SK-N-SH treated with all-trans-retinoic acid at 6 μM for 48 hours (cell line): ENCODE results near the gene GPC2.
"Not testable (repeated sequence)": the region's sequence is repeated elsewhere in the genome, so short reads cannot be mapped to it uniquely, and the experiment has no call there.

Experiments used
- ATAC-seq: fragments of 200-7000 bp; cut with Tn5 transposase; 3 replicates; pipeline ENCODE4 v1.9.1; 2020; ENCODE audit warnings: mild to moderate bottlenecking, moderate library complexity
- ARNTL ChIP-seq: fragments of 450-650 bp; formaldehyde crosslinking; IDR thresholded peaks from 2 replicates; pipeline ENCODE4 v1.5.0; 2020; ENCODE audit warnings: low read depth, mild to moderate bottlenecking, moderate library complexity, borderline replicate concordance
- CREB5 ChIP-seq: fragments of 250-450 bp; sonication (Bioruptor Pico); IDR thresholded peaks from 2 replicates; pipeline ENCODE4 v1.5.1; 2020; ENCODE audit warnings: low read depth, mild to moderate bottlenecking, moderate library complexity
- CSDC2 ChIP-seq: fragments of 250-450 bp; sonication (Bioruptor Pico); IDR thresholded peaks from 2 replicates; pipeline ENCODE4 v1.5.0; 2020; ENCODE audit warnings: mild to moderate bottlenecking, moderate library complexity
- CSRNP3 ChIP-seq: fragments of 250-450 bp; sonication (Bioruptor Pico); IDR thresholded peaks from 2 replicates; pipeline ENCODE4 v1.5.1; 2021; ENCODE audit warnings: mild to moderate bottlenecking, moderate library complexity
- ESRRG ChIP-seq: fragments of 250-450 bp; sonication (Bioruptor Pico); IDR thresholded peaks from 2 replicates; pipeline ENCODE4 v1.6.1; 2021; ENCODE audit warnings: mild to moderate bottlenecking
- OSR1 ChIP-seq: fragments of 250-450 bp; sonication (Bioruptor Pico); IDR thresholded peaks from 2 replicates; pipeline ENCODE4 v1.8.0; 2022; ENCODE audit warnings: moderate library complexity, mild to moderate bottlenecking, inconsistent platforms
- PATZ1 ChIP-seq: fragments of 250-450 bp; sonication (Bioruptor Pico); IDR thresholded peaks from 2 replicates; pipeline ENCODE4 v1.8.0; 2020; ENCODE audit warnings: mild to moderate bottlenecking, moderate library complexity, borderline replicate concordance
- PPARA ChIP-seq: fragments of 250-450 bp; sonication (Bioruptor Pico); IDR thresholded peaks from 2 replicates; pipeline ENCODE4 v1.5.0; 2020; ENCODE audit warnings: mild to moderate bottlenecking, borderline replicate concordance
- RARB ChIP-seq: fragments of 250-450 bp; sonication (Bioruptor Pico); IDR thresholded peaks from 2 replicates; pipeline ENCODE4 v1.8.0; 2021; ENCODE audit warnings: mild to moderate bottlenecking, moderate library complexity
- SNAI2 ChIP-seq: fragments of 250-450 bp; sonication (Bioruptor Pico); IDR thresholded peaks from 2 replicates; pipeline ENCODE4 v1.5.0; 2020; ENCODE audit warnings: mild to moderate bottlenecking, moderate library complexity
- TCF4 ChIP-seq: fragments of 250-450 bp; sonication (Bioruptor Pico); IDR thresholded peaks from 2 replicates; pipeline ENCODE4 v1.8.0; 2021; ENCODE audit warnings: mild to moderate bottlenecking, moderate library complexity, borderline replicate concordance
- TOX ChIP-seq: fragments of 250-450 bp; sonication (Bioruptor Pico); IDR thresholded peaks from 2 replicates; pipeline ENCODE4 v1.8.0; 2021; ENCODE audit warnings: mild to moderate bottlenecking, moderate library complexity, borderline replicate concordance
- TSHZ2 ChIP-seq: fragments of 250-450 bp; sonication (Bioruptor Pico); IDR thresholded peaks from 2 replicates; pipeline ENCODE4 v1.5.0; 2020; ENCODE audit warnings: mild to moderate bottlenecking, moderate library complexity
- ZC3H10 ChIP-seq: fragments of 250-450 bp; sonication (Bioruptor Pico); IDR thresholded peaks from 2 replicates; pipeline ENCODE4 v1.5.1; 2021; ENCODE audit warnings: mild to moderate bottlenecking, moderate library complexity
- ZFP30 ChIP-seq: fragments of 450-650 bp; formaldehyde crosslinking; IDR thresholded peaks from 2 replicates; pipeline ENCODE4 v1.5.0; 2022; ENCODE audit warnings: mild to moderate bottlenecking, moderate library complexity
- ZNF565 ChIP-seq: fragments of 450-650 bp; formaldehyde crosslinking; conservative IDR thresholded peaks from 2 replicates; pipeline ENCODE4 v1.5.0; 2020; ENCODE audit warnings: low read depth, mild to moderate bottlenecking, moderate library complexity
- ZNF70 ChIP-seq: fragments of 450-650 bp; formaldehyde crosslinking; IDR thresholded peaks from 2 replicates; pipeline ENCODE4 v1.5.0; 2020; ENCODE audit warnings: mild to moderate bottlenecking, moderate library complexity
- ZNF8 ChIP-seq: fragments of 450-650 bp; formaldehyde crosslinking; IDR thresholded peaks from 2 replicates; pipeline ENCODE4 v1.5.0; 2020; ENCODE audit warnings: mild to moderate bottlenecking, moderate library complexity
- TF ChIP-seq, protein P1 (sequence below): fragments of 250-450 bp; sonication (Bioruptor Pico); IDR thresholded peaks from 2 replicates; pipeline ENCODE4 v1.8.0; 2021; ENCODE audit warnings: low read depth, mild to moderate bottlenecking, moderate library complexity, borderline replicate concordance

GPC2 gene

DNA sequence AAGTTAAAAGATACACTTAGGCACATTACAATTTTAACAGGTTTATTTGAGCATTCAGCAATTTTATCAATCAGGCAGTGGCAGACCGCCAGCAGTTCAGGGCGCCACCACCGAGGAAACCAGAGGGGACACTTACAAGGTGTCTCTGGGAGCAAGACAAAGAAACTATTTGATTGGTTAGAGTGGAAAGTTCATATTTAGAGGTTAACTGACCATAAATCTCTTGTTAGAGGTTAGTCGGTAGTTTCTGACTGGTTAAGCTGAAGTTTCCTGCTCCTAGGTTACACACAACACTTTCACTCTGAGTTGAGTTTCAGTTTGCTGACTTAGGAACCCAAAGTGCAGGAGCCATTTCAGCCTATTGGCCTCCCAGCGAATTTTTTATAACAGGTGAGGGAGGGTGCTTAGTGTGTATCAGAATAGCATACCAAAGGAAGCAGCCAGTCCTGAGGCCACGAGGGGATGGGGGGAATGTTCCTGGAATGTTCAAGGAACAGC, 31.8 kb upstream of the GPC2 start:
- TF ChIP-seq ZFP30 (CRISPR knock-in tag) (no peak), ESRRG (CRISPR knock-in tag) (no peak), ZNF8 (CRISPR knock-in tag) (no peak), OSR1 (no peak), TOX (no peak), ZC3H10 (no peak), TCF4 (CRISPR knock-in tag) (no peak), CSRNP3 (no peak), CREB5 (CRISPR knock-in tag) (no peak), ZNF70 (CRISPR knock-in tag) (no peak)
- TF ChIP-seq, all 23 proteins: peak for 0
- no peak for ATAC-seq

DNA sequence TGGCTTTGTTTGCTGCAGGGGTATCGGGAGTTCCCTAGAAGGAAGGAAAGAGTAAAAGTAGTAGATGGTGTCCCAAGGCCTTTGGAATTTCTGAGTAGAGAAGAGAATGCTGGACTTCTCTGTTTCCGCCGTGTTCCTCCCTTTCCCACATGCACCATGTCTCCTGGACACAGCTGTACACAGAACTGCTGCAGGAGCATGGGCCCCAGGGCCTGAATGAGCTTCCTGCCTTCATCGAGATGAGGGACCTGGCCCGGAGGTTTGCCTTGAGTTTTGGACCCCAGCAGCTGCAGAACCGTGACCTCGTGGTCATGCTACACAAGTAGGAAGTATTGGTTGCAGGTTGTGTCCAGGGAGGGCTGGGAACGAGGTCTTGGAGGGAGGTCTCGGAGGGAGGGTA, 27.3 kb upstream of the GPC2 start:
- ATAC-seq: no peak
- no peak for TF ChIP-seq SNAI2 (CRISPR knock-in tag)
- TF ChIP-seq, protein P1, sequence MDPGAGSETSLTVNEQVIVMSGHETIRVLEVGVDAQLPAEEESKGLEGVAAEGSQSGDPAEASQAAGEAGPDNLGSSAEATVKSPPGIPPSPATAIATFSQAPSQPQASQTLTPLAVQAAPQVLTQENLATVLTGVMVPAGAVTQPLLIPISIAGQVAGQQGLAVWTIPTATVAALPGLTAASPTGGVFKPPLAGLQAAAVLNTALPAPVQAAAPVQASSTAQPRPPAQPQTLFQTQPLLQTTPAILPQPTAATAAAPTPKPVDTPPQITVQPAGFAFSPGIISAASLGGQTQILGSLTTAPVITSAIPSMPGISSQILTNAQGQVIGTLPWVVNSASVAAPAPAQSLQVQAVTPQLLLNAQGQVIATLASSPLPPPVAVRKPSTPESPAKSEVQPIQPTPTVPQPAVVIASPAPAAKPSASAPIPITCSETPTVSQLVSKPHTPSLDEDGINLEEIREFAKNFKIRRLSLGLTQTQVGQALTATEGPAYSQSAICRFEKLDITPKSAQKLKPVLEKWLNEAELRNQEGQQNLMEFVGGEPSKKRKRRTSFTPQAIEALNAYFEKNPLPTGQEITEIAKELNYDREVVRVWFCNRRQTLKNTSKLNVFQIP (CRISPR knock-in tag): no peak

- TF ChIP-seq TSHZ2 (CRISPR knock-in tag): no peak
These were observed 23.5 kb upstream of the GPC2 start for GRCh38 chr7:100200693-100201092.

DNA sequence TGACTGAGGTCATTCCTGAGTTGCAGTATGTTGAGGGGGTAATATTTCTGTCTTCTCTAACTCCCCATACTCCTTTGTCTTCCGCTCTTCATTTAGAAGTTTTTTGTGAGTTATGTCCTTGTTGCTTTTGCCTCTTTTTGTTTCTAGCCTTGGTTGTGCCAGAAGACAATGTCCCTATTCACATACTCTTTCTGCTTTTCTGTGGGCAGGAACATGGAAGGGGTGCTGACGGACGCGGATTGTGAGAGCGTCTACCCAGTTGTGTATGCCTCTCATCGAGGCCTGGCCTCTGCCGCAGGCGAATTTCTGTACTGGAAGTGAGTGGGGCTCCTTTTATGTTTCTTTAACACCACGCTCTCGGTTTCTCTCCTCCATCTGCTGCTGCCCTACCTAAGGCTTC, 21.1 kb upstream of the GPC2 start:
- ATAC-seq: no peak
- no peak for TF ChIP-seq TOX
- TF ChIP-seq CREB5 (CRISPR knock-in tag): no peak
- no peak for TF ChIP-seq ARNTL (CRISPR knock-in tag)
- no peak for TF ChIP-seq ZC3H10
- no peak for TF ChIP-seq TCF4 (CRISPR knock-in tag)
- TF ChIP-seq CSDC2 (CRISPR knock-in tag): no peak
- no peak for TF ChIP-seq TSHZ2 (CRISPR knock-in tag)
- TF ChIP-seq ZNF565 (CRISPR knock-in tag): no peak
- no peak for TF ChIP-seq ESRRG (CRISPR knock-in tag)
- no peak for TF ChIP-seq PATZ1
- TF ChIP-seq PPARA (CRISPR knock-in tag): no peak
- TF ChIP-seq RARB: no peak
- TF ChIP-seq, all 23 proteins: peak for 0

More at GRCh38 chr7:100200693-100201092, 23.5 kb upstream of the GPC2 start:
- ATAC-seq: no peak

DNA sequence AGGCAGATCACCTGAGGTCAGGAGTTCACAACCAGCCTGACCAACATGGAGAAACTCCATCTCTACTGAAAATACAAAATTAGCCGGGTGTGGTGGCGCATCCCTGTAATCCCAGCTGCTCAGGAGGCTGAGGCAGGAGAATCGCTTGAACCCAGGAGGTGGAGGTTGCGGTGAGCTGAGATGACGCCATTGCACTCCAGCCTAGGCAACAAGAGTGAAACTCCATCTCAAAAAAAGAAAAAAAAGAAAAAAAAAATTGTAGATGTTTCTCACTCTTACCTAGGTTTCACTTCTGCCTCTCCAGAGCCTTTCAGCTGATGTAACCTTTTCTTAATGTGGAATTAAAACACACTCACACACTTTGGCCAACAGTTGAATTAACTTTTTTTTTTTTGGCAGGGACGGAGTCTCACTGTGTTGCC, 18.7 kb upstream of the GPC2 start:
- ATAC-seq: not testable (repeated sequence)
